Renal cortex interstitium (tissue), 11 donors: Measurements from ENCODE around the gene ZNF516. TPM values are rescaled to one million over a fixed set of nuclear protein-coding genes. Genes with fewer than 3 reads are reported as not detected.
A peak's percentile ranks its signal among the peaks of the same experiment; 100 is the strongest.

ENCODE experiments used
- DNase-seq, 11 donors: peaks; one replicate each; pipeline ENCODE4 v3.0.0-alpha.2; 2013; ENCODE audit warnings: low read depth in 9 of 11, low spot score in 4 of 11; ENCODE audit errors: extremely low read depth in 1 of 11
- polyA plus RNA-seq, 3 donors: library from polyadenylated mRNA; unstranded; fragments of 120-200 nt; gene quantifications; one replicate each; pipeline ENCODE4 v1.2.1, GENCODE V29; 2013; ENCODE audit not compliant: insufficient read length in 3 of 3

Gene ZNF516
- polyA plus RNA-seq, 3 donors = 43.8 to 52.2 (median 46.7) TPM

DNA sequence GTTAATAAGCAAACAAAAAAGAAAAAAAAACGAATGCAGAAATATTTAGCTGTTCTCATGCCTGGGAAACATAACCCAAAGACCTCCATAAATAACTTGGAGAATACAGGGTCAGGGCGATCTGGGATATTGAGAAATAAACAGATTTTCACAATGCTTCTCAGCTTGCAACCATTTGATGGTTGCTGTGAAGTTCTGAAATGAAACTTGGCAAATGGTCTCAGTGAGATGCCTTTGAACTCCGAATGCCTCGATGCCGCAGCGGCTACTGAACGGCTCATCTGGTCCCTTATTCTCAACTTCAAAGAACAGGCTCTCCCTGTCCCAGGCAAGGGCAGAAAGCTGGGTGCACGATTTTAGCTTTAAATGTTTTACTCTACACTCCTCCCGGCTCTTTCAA, 78.1 kb downstream of the ZNF516 start:
- peak in 3 of 11 donors; percentile 35 to 59 (median 37) for DNase-seq

DNA sequence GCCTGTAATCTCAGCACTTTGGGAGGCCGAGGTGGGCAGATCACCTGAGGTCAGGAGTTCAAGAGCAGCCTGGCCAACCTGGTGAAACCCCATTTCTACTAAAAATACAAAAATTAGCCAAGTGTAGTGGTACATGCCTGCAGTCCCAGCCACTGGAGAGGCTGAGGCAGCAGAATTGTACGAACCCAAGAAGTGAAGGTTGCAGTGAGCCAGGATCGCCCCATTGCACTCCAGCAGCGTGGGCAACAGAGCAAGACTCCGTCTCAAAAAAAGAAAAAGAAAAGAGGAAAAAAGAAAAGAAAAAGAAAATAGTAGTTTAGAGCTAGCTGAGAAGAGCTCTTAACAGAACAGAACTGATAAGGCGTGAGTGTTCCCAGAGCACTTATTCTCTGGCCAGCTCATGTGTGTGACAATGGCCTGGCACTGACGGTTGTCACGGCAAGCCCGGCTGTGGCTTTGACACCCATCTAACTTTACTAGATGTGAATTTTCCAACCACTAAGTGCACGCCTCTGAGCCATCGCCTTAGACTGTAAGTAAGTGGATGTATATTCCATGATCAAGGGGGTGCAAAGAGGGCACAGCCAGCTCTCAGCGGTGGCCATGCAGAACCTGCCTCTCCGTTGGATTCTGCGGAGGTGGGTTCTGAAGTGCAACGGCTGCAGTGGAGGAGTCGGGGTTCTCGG, 80.0 kb downstream of the ZNF516 start:
- DNase-seq = no peak

DNA sequence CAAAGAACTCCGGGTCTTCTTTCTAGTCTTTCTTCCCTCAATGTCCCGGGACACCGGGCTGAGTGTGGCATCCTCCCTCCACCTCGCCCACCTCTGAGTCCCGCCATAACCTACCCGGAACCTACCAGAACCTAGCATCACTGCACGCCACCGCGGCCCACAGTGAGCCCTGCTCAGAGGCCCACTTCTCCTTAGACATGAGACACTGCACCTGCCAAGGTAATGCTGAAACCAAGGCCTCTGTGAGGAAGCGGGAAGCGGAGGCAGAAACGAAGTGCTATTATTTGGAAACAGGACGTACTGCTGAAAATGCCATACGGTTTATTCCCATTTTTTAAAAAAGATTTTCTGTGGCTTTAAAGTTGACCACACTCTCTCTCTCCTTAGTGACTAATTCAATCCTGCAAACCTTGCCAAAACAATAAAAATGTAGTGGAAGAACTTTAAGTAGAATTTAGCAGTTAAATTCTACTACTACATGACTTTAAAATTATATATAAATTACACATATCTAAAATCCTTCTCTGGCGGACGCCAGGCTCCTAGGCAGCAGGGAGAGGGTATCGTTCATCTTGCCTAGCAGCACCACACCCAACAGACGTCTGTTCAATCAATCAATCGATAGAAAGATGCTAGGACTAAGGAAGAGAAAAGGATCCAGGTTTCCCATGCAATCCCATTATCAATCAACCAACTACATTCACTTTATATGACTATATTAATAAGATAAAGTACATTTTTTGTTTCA, 82.0 kb downstream of the ZNF516 start:
- no peak for DNase-seq

DNA sequence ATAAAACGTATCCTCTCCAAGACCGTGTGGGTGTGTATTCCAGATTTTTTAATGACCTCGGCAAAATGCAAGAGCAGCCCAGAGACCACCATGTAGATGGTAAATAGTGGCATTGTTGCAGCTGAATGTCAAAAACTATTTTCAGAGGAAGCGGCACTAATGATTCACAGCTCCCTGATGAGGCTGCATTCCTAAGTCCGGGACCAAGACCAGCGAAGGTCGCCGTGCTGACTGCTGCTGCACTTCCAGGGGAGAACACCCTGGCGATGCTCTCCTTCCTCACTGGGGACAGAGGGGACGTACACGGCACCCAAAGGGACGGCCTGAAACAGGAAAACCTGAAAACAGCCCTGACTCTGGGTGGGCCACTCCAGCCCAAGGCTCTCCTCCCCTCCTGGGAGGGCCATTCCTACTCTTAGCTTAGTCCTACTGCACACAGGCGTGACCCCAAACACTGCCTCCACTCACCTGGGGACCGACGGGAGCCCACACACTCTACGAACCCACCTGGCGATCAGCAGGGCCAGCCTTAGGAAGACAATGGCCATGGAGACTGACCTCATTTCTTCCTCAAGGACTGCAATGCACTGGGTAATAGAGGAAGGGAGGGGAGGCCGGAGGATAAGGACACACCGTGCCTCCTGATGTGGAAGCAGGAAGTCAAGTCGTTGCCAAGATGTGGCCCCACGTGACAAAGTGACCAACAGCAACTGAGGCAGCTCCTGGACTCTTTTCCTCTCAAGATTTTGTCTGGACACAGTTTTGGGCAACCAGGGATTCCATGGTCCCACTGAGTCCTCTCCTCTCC, 82.8 kb downstream of the ZNF516 start:
- peak in 1 of 11 donors; percentile 28 for DNase-seq

DNA sequence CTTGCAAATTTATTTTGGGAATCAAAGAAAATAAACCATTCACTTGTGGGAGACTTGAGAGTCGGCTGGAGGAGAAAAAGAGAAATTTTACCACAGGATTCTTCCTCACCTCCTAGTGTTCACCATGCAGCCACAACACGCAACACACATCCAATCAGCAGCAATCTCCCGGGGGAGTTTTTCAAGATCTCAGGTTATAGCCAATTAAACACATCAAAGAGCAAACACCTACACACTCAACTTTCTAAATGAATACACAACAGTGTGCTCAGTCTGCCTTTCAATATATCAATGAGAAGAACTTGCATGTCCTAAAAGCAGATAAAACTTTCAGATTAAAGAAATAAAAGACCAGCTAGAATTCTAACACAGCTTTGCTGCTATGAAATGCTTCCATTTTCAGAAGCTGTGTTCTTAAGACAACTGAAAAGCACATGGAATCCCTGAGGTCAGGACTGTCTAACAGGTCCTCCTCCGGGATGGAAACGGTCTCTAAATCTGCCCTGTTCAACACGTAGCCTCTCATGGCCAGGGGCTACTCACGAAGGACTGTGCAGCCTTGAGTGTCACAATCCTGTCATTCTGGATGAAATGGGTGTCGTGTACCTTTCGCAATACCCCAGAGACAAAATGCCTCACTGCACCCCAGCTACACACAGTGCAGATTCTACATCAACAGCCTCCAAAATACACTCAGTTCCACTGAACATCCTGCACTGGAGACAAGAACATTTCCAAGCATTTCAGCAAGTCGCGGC, 84.2 kb downstream of the ZNF516 start:
- no peak for DNase-seq

DNA sequence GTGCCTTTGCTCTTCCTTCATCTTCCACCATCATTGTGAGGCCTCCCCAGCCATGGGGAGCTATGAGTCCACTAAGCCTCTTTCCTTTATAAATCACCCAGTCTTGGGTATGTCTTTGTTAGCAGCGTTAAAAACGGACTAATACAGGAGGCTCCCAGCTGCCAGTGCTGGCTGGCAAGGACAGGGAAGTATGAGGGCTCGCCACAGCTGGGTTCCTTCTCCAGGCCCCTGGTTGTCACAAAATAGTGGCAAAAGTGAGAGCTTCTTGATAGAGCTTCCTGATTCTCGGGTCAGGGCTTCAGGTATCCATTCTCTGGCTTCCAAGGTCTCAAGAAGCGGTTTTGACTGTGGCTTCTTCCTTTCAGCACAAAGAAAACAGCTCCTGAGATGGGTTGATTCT, 85.0 kb downstream of the ZNF516 start:
- no peak for DNase-seq

DNA sequence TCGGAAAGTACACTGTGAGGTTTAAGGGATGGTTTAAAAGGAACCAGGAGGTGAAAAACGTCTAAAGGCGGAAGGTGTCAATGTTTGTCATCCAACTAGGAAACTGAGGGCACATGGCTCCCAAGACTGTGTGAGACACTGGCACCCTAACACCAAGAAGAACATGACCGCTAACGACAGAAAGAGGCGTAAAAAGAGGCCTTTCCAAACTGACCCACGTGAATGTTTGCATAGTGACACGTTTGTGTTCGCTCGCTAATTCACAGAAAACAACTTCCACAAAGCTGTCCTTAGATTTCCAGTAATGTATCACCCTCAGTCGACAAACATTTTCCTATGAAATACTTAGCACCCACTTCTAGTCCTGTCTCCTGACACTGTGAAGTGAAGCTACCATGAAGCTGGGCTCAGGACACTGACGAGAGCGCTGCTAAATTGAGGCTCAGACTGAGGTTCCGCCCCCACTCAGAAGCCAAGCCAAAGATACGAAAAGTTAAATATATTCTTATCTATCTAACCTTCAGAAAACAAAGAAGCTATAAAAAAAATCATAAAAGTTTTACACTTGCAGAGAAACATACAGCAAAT, 86.5 kb downstream of the ZNF516 start:
- DNase-seq = no peak

DNA sequence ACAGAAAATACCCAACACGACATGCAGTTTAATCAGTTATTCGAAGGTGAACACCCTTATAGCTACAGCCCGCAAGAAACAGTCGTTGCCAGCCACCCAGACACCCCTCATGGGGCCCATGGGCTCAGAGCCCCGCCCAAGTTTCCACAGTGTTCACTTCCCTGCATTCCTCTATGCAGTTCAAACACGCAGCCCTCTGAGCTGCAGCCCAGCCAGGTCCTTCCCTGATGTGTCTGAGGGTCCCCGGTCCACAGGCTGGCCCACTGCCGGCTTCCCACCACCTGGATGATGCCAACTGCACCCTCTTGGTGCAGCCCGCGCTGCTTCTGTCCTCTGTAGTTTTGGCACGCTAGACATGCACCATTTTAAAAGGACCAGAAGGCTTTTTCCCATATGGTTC, 87.4 kb downstream of the ZNF516 start:
- no peak for DNase-seq

DNA sequence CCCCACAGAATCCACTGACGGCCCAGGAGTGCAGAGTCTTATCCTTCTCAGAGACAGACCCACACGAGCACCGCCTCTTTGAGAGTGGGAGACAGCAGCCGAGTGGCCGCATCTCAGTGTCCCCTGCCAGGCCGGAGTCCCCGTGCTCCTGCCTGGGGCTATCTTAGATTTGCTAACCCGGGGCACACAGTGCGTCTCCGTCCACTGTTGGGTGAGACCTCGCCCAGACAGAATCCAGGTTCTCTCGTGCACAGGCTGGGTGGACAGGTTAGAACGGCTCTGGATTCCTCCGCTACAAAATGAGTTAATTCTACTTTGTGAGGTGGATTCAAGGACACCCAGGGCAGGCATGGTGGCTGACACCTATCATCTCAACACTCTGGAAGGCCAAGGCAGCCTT, 88.3 kb downstream of the ZNF516 start:
- DNase-seq = no peak

DNA sequence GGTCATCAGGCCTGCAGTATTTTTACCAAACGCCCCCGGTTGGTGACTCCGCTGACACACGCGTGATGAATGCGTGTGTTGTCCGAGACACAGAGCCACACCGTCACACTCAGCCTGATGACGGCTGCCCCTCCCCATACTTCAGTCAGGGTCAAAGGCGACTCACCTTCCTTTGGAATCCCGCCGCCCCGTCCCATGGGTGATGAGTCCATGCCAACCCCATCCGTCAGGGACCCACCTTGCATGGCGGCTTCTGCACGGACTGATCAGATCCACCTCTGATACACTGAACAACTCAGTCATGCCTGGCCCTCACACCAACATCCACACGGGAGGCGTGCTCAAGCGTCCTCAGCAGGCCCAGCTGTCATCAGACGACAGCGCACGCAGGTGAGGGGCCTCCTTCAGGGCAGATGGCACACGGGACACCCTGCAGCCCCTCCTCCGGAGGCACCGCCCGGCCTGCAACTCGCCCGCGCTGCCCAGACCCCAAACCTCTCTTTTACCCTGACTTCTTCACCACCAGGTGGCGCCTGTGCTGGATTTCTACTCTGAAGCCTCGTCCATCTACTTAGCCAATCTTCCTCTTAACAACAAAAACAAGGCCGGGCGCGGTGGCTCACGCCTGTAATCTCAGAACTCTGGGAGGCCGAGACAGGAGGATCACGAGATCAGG, 89.2 kb downstream of the ZNF516 start:
- DNase-seq = peak in 1 of 11 donors; percentile 41

DNA sequence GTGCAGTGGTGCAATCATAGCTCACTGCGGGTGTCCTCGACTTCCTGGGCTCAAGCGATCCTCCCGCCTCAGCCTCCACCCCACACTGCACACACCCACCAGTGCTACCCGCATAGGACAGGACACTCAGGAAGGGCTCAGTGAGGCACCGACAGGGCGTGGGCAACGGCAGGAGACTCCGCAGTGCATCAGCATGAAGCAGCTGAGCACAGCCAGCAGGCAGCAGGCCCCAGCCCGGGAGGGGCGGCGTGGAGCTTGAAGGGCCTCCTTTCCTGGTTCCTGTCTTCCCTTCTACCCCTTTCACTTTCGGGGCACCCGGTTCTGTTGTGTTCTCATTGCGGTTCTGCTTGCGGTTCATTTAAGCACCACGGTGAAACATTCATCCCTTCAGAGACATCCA, 89.8 kb downstream of the ZNF516 start:
- DNase-seq = no peak

DNA sequence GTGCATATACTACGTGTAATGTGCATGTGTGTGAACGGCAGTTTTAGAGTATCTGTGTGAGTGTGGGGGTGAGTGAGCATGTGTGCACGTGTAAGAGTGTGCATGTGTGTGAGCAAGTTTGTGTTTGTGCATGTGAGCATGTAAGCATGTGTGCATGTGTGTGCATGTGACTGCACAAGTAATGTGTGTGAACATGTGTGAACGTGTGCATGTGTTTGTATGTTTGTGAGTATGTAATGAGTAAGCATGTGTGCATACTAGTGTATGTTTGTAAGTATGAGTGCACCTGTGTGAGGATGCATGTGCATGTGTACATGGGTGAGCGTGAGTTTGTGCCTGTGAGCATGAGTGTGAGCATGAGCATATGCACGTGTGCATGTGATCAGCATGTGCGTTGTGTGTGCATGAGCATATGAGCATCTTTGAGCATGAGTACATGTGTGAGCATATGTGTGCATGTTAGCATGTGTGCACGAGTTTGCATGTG, 90.7 kb downstream of the ZNF516 start:
- DNase-seq = no peak

DNA sequence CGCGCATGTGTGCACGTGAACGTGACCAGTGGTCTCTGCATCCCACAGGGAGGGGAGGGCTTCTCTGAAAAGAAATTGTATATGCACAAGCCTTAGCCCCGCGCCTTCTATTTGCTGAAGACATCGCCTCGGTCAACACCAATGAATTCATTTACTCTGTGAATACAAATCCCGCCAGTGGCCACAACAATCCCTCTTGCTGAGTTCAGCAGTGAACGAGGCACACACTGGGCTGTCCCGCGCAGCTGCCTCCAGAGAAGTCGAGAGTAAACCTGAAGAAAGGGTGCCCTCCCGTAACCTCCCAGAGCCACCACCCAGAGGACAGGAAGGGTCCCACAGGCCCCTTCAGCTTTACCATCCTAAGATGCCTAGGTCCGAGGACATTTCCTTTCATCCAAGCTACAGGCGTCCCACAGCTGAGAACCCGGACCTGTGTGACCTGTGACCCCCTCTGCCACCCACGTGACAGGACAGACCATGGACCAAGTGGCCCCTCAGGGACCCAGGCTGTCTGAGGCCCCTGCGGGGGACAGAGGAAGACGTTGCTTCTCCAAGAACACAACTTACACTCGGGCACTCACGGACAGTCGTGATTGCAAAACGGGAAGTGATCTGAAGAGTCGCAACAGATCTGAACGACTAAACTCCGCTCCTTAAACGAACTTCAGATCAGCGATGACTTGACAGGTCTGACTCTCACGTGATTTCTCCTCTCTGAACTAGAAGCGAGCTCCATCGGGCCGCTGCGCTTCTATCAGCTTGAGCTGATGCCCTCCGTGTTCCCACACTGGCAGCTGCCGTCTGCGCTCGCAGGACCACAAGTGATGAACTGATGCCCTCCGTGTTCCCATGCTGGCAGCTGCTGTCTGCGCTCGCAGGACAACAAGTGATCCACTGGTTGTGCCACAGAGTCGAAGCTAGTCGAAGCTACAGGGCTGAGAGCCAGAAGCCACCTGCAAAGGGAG, 92.7 kb downstream of the ZNF516 start:
- DNase-seq = no peak

DNA sequence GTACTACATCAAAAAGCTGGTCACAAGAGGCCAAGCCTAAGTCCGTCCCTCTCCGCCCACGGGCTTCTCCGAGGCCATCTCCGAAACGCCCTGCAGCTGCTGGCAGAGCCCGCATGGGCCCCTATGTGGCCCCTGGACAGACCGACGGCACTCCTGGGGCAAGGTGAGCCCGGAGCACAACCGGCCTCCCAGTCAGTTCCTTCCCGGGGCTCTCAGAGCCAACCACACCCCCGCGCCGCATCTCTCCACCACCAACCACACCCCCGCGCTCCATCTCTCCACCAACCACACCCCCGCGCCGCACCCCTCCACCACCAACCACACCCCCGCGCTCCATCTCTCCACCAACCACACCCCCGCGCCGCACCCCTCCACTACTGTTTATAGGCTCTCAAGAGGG, 93.5 kb downstream of the ZNF516 start:
- DNase-seq = no peak

DNA sequence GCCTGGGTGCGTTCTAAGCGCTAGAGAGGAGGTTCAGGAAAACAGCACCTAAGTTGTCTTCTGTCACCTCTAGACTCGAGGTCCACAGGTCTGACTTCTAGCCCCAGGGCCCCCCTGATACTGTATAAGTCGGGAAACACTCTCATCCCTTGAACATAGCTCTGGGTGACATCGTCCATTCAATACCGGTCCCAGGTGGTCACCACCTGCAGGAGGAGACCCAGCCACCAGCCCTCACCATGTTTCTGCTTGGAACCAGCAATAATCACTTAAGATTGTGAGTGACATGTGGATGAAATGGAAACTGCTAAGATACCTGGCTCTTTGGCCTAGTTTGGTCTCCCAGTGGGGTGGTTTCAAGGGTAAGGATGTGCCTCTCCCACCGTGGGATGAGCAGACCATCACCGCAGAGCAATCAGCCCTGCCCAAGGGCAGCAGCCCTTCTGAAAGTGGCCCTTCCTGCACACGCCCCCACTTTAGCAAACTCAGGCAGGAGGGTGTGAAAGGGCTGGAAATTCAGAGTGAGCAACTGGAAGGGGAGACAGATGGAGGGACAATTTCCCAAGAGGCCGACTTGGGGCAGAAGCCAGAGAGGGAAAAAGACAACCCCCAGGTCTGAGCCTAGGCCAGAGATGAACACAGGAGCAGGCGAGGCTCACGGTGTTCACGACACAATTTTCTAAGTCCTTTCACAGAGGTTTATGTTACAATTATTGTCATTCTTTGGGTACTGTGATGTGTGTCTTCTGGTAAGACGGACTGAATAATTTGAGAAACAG, 95.2 kb downstream of the ZNF516 start:
- no peak for DNase-seq

DNA sequence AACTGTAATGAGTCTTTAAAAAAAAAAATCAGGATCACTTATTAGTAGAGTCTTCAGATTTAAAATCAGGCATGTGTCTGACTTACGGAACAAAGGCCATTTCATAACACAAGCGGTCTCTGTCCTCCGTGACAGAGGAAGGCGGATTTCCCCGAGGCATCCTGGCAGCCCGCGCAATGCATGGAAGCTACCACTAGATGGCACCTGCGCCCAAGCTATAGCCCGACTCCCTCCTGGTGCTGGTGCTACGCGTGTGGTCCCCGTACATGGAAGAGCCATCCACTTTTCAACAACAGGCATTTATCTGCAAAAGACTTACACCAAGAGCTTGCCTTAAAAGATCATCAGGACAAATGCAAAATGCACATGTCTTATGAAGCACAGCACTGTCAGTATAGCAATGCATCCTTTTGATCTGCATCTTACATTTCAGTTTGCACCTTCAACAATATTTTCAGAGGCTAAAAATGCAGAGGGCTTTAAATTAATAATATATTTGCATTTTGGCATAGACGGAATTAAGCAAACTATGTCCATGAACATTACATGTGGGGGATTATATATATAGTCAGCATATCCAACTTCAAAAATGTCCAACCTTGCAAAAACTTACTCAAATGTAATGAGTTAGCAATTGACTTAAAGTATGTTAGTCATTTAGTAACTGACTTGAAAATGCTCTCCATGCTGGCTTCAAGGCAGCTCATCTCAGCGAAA, 96.0 kb downstream of the ZNF516 start:
- peak in 9 of 11 donors; percentile 50 to 70 (median 63) for DNase-seq
